TTC549 (cell line): ENCODE results near the gene TEF.

Experiments used
- FAIRE-seq: peaks from 2 replicates; lab custom pipeline; 2012; peaks lifted over from hg19 to GRCh38; lab: Jason Lieb, UNC

TEF gene

GRCh38 chr22:41355895-41356294 is 25.8 kb upstream of the TEF start:
- no peak for FAIRE-seq

DNA sequence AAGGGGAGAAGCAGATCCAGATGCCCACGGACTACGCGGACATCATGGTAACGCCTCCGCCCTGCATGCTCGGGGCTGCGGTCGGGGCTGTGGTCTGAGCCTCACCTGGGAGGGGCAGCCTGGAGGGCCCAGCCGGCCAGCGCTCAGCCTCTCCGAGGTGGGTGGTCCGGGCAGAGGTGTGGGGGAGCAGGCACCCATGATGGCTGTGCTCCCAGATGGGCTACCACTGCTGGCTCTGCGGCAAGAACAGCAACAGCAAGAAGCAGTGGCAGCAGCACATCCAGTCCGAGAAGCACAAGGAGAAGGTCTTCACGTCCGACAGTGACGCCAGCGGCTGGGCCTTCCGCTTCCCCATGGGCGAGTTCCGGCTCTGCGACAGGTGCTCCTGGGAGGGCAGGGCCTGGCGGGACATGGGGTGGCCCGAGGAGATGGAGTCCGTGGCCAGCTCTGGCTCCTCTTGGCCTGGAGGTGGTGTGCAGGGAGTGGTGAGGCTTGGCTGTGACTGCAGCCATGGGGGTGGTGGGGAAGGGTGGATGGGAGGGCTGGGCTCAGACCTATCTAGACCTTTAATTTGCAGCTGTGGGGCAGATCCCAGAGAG is 25.2 kb upstream of the TEF start:
- FAIRE-seq, result no peak

DNA sequence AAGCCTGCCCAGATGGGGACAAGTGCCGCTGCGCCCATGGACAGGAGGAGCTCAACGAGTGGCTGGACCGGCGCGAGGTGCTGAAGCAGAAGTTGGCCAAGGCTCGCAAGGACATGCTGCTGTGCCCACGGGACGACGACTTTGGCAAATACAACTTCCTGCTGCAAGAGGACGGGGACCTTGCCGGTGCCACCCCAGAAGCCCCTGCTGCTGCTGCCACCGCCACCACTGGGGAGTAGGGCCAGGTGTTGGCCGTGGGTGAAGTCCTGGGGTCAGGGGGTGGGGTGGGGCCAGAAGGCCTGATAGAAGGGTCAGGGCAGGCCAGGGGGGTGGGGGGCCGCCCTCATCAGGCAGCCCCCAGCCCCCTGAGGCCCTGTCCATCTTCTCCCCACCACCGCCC is 24.6 kb upstream of the TEF start:
- no peak for FAIRE-seq

DNA sequence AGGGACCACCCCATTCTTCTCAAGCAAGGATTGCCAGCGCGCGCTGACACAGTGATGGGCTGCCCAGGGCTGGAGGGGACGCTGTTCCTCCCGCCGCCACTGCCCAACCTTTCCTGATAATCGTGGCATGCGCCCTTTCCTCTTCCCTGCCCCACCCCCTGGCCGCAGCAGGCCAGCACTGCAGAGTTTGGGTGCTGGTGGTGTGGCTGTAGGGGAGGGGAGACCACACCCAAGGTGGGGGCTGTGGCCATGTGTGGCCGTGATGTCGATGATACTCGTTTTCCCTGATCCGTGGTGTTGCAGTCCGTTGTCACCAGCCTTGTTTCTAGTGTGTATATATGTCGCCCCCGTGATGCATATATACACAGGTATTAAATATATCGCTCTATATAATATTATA is 22.8 kb upstream of the TEF start:
- FAIRE-seq, result no peak

GRCh38 chr22:41359376-41359775 is 22.4 kb upstream of the TEF start:
- no peak for FAIRE-seq

DNA sequence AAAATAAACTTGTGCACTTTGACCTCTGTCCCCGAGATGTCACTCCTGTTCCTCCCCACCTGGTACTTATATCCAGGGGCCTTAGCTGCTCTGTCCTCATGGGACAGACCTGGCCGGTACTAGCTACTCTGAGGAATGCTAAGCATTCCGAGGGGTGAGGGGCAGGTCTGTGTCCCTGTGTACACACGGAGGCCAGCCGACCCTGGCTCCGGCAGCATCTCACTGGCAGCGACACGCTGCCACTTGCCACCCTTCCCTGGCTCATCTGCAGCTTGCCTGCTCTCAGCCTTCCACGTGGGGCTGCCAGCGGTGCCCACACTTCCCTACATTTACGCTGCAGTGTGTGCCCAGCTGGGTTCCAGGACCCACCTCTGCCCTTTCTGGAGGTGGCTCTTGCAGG is 21.6 kb upstream of the TEF start:
- FAIRE-seq, result no peak

- FAIRE-seq, result no peak
Measured at GRCh38 chr22:41361716-41362310, 19.9 kb upstream of the TEF start.

DNA sequence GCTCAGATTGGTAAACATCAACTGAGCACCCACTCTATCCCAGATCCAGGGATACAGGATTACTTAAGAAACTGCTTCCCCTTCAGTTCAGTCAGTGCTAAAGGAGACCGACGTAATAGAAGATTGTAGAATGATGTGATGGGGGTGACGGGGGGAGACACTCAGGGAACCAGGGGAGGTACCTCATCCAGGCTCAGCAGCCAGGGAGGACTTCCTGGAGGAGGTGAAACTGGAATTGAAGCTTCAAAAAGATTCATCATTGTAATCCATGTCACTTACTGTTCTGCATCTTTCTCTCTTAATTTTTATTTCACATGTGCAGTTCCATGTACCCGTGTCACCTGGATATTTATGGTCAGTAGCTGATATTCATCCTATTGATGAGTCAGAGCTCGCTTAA is 19.1 kb upstream of the TEF start:
- FAIRE-seq, result no peak

DNA sequence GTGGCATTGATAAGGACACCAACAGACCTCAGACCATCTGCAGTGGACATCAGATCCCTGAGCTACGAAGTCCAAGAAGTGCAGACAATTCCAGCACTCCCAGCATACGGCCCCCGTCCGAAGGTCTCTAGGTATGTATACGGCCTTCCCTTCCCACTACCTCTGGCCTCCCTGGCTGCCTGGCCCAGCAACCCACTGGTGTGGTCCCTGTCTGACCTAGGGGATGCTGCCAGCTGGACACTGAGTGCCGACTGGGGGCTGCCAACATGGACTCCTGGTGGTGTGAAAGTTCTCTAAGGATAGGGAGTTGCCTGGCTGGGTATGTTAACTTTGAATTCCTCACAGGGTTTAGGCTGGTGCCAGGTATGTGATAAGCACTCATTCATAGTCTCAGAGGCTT is 17.5 kb upstream of the TEF start:
- FAIRE-seq, result no peak

- no peak for FAIRE-seq
Measured at GRCh38 chr22:41364955-41365354, 16.8 kb upstream of the TEF start.

DNA sequence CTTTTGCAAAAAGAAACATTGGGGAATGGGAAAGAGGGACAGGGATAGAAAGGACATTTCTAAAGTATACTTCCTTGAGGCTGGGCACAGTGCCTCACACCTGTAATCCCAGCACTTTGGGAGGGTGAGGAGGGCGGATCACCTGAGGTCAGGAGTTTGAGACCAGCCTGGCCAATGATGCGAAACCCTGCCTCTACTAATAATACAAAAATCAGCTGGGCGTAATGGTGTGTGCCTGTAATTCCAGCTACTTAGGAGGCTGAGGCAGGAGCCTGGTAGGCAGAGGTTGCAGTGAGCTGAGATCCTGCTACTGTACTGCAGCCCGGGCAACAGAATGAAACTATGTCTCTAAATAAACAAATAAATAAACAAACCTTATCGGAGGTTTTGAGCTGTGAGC is 16.3 kb upstream of the TEF start:
- no peak for FAIRE-seq

DNA sequence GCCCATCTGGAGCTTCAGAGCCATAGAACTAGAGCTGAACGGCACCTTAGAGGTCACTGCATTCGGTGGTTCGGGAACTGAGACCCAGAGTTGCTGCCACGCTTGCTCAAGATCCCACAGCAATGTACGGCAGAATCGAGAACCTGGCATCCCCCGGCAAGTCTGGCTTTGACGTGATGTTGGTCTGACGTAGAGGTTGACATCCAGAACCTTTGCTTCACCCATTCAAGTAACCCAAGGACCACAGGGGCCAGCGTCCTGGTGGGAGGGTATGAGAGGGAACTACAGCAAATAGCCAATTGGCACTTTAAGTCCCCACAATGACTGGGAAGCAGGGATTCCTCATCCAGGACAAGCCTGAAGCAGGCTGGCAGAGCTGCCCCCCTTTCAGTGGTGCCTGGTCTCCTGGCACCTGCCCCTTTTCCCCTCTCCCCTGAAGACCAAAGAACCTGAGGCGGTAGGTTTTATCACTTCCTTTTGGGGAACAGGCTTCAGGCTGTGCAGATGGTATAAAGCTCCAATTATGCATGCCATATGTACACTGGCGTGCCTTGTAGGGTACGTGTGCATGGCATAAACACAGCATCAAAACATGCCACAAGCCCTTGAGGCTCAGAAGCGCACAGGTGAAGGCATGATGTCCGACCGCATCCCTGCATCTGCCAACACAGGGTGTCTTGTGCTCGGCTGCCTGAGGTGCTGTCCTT is 15.3 kb upstream of the TEF start:
- FAIRE-seq, result no peak

- no peak for FAIRE-seq
Measured at GRCh38 chr22:41367039-41367679, 14.6 kb upstream of the TEF start.

DNA sequence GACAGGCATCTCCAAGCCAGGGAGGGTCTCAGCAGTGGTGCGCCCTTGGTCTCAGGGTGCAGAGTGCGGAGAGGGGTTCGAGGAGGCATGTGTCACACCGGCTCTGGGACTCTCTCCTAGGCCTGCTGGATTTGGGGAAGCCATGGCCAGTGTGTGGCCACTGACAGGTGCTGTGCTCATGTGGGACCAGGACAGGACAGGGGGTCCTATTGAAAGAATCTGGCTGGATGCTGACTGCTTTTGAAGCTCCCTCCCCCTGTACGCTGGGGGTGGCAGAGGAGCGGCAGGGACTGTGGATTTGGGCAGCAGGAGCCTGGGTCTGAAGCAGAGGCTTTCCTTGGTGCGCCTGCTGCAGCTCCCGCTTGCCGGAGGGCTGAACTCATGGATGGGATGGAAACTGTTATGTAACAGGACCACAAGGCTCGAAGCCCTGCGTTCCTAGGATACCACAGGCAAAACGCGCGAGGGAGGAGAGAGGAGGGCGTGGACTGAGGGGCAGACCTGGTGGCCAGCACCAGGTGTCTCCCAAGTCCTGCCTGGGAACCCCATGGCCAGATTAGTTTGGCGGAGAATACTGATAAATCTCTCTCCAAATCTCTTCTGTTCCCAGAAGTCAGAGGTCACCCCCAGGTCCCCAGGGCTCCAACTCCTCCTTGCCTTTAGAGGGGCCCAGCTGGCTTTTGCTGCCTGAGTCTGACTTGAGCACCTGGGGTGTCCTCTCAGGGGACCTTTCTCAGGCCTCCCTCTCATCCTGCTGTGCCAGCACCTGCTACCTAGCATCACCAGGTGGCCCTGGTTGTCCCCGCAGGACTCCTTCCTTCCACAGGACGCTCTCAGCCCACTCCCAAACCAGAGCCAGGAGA is 13.8 kb upstream of the TEF start:
- no peak for FAIRE-seq

DNA sequence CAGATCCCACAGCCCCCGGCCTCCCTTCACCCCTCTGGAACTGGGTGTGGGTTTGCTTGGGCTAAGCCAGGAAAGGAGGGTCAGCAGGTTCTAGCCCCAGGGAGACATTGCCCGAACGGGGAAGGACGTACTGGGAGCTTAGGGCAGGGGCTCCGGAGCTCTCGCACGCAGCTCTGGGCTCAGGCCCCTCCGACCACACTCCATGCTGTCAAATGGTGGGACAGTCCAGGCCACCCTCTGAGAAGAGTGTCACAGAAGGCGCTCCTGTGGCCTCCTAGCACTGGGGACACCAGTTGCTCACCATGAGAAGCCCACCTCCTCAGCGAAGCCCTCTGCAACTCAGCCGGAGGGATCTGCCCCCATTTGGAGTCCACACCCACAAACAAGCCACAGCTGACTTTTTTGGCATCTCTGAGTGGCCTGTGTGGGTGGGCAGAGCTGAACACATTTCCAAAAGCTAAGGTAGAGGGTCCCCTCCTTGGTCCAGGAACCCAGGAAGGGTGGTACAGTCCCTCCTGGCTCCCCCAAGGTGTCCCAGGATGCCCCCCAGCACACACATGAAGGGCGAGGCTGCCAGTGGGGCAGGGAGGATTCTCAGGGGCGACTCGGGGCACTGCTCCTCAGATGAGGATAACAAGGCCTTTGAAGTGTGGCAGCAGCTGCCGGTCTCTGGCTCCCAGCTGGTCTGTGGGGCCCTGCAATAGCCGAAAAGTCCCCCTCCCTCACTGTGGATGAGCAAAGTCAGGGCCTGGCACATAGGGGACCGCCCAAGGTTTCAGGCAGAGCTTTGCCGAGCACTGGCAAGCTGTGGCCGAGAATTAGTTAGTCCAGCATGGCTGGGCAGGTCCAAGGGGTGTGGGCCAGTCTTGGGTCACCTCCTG is 13.0 kb upstream of the TEF start:
- no peak for FAIRE-seq

GRCh38 chr22:41369424-41369745 is 12.4 kb upstream of the TEF start:
- FAIRE-seq, result no peak

DNA sequence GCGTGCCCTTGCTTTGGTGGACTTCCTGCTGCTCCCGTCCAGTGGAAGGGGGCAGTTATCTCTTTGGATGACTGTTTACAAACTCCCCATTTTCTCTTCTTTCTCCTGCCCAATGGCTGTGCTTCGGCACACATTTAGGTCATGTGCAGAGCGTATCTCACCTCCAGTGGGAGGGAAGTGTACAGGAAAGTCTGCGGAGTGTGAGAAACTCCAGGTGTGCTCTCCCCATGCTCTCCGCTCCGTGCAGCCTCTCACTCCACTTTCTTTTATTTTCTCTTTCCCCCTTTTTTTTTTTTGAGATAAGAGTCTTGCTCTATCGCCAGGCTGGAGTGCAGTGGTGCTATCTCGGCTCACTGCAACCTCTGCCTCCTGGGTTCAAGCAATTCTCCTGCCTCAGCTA is 11.9 kb upstream of the TEF start:
- no peak for FAIRE-seq

DNA sequence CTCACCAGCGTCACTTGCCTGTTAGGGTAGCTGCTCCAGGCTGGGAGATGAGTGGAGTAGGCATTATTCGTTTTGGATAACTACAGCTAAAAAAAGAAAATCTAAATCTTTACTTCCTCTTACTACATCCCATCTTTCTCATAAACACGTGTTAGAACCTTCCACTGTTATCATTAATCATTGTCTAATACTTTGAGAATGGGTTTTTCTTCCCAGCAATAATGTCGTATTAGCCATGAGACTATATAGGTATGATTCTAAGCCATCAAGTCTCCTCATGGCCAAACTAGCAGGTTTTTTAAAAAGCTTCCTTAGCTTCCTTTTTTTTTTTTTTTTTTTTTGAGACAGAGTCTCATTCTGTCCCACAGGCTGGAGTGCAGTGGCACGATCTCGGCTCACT is 3.9 kb upstream of the TEF start:
- FAIRE-seq, result no peak

- FAIRE-seq, result no peak
Measured at GRCh38 chr22:41380993-41381328, 781 bp upstream of the TEF start.

- no peak for FAIRE-seq
Measured at GRCh38 chr22:41382098-41382578, 396 bp downstream of the TEF start.

- FAIRE-seq, result no peak
Measured at GRCh38 chr22:41382610-41383009, 868 bp downstream of the TEF start.

- FAIRE-seq, result no peak
Measured at GRCh38 chr22:41383085-41383484, 1.3 kb downstream of the TEF start.
